GM12873 (cell line): ENCODE results near the gene ALPK3.

ENCODE experiments used
- CTCF ChIP-seq: IDR thresholded peaks from 2 replicates; pipeline ENCODE4 v1.5.1; 2012; ENCODE audit warnings: low read depth, mild to moderate bottlenecking, moderate library complexity, low read length, control low read depth; ENCODE audit not compliant: insufficient read depth; ENCODE audit errors: missing control alignments

ALPK3 gene

DNA sequence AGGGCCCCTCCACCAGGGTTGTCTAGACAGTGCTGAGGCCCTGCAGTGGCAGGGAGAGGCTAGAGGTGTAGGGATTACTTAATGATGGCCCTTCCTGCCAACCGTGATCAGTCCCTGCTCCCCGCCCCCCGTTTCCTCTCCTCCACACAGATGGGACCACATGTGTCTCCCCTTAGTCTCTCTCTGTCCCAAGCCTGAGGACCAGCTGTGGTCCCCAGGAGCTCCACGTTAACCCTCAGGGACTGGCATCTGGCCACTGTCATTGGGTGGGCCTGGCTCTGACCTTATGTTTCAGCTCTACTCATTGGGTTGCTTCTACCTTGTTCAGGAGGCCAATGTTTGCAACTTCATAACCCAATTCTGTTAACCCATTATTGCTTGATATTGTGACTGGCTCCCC lies 6.0 kb upstream of the ALPK3 start:
- no peak for TF ChIP-seq CTCF

DNA sequence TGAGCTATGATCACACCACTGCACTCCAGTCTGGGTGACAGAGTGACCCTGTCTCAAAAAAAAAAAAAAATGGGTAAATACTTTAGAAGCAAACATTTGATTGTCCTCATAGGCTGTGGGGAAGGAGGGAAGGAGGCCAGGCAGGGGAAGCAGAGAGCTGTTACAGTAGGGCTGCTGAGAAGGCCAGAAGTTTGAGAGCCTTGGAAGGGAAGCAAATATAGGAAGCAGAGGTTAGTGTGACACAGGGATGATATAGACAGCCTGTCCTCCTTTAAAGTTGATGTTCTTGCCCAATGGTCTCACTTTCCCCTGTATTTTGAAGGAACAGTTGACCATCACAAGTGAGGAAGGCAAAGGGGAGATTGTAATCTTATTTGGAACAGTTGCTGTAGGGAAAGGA lies 5.3 kb upstream of the ALPK3 start:
- TF ChIP-seq CTCF, result no peak

- TF ChIP-seq CTCF, result no peak
These were observed 4.3 kb upstream of the ALPK3 start for GRCh38 chr15:84812842-84813241.

DNA sequence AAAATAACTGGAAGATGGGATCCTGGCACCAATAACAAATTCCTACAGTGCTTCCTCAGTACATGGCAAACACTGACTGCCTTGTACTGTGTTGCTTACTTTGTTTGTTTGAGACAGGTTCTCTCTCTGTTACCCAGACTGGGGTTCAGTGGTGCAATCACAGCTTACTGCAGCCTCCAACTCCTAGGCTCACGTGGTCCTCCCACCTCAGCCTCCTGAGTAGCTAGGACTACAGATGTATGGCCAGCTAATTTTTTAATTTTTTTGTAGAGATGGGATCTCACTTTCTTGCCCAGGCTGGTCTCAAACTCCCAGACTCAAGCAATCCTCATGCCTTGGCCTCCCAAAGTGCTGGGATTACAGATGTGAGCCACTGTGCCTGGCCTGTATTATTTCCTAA lies 3.7 kb upstream of the ALPK3 start:
- TF ChIP-seq CTCF, result no peak

- TF ChIP-seq CTCF, result no peak
These were observed 3.2 kb upstream of the ALPK3 start for GRCh38 chr15:84813931-84814330.

DNA sequence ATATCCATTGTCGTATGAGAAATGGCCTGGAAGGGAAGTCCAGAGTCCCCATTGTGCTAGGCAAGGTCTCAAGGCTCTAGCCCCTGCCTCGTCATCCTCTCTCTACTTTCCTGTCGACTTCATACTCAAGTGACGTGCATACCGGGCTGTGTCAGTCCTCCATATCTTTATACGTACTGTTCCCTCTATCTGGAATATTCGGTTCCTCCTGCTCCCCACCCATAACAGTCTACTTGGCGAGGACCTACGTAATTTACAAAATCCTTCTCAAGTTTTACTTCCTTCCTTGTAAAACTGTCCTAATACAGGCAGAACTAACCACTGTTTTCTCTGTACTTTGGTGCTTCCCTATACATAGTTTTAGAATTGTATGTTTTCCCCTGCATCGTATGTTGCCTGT lies 2.2 kb upstream of the ALPK3 start:
- no peak for TF ChIP-seq CTCF

GRCh38 chr15:84817466-84818081 lies 418 bp downstream of the ALPK3 start:
- TF ChIP-seq CTCF, result no peak
